Measurements from ENCODE around the gene GMCL2.
"Not testable (repeated sequence)": the region's sequence is repeated elsewhere in the genome, so short reads cannot be mapped to it uniquely, and the experiment has no call there.

GMCL2 gene

GRCh38 chr5:178187014-178187413 lies at the start of gene GMCL2:
TSS of gene GMCL2 (minus strand) at chr5:178187371. CDS start at chr5:178187299, 72 bp downstream.
- DNase-seq (ENCODE audit: low read depth in 2 of 2): no peak

GRCh38 chr5:178236679-178237078 lies 49.5 kb upstream of the GMCL2 start:
- no peak for DNase-seq (ENCODE audit: low read depth in 2 of 2)

GRCh38 chr5:178236126-178236525 lies 49.0 kb upstream of the GMCL2 start:
- DNase-seq (ENCODE audit: low read depth in 2 of 2): no peak

GRCh38 chr5:178235588-178235974 lies 48.4 kb upstream of the GMCL2 start:
- DNase-seq (ENCODE audit: low read depth in 2 of 2): no peak

GRCh38 chr5:178234750-178235587 lies 47.8 kb upstream of the GMCL2 start:
- DNase-seq (ENCODE audit: low read depth in 2 of 2): peak; percentile 60 to 62

GRCh38 chr5:178234121-178234749 lies 47.1 kb upstream of the GMCL2 start:
- DNase-seq (ENCODE audit: low read depth in 2 of 2): no peak

- no peak for DNase-seq (ENCODE audit: low read depth in 2 of 2)
Observed at GRCh38 chr5:178232920-178233429, 45.8 kb upstream of the GMCL2 start.

- peak; percentile 27 to 44 for DNase-seq (ENCODE audit: low read depth in 2 of 2)
Observed at GRCh38 chr5:178232124-178232919, 45.2 kb upstream of the GMCL2 start, which contains the start of gene PHYKPL. TSS of gene PHYKPL (minus strand) at chr5:178232802. CDS start at chr5:178232550, 252 bp downstream.

- DNase-seq (ENCODE audit: low read depth in 2 of 2): no peak
Observed at GRCh38 chr5:178231539-178232123, 44.5 kb upstream of the GMCL2 start.

- no peak for DNase-seq (ENCODE audit: low read depth in 2 of 2)
Observed at GRCh38 chr5:178230879-178231538, 43.8 kb upstream of the GMCL2 start.

GRCh38 chr5:178229861-178230260 lies 42.7 kb upstream of the GMCL2 start:
- DNase-seq (ENCODE audit: low read depth in 2 of 2): no peak

- not testable (repeated sequence) for DNase-seq (ENCODE audit: low read depth in 2 of 2)
Observed at GRCh38 chr5:178229111-178229510, 41.9 kb upstream of the GMCL2 start.

GRCh38 chr5:178228609-178229008 lies 41.4 kb upstream of the GMCL2 start:
- no peak for DNase-seq (ENCODE audit: low read depth in 2 of 2)

- DNase-seq (ENCODE audit: low read depth in 2 of 2): no peak
Observed at GRCh38 chr5:178227929-178228328, 40.8 kb upstream of the GMCL2 start.

GRCh38 chr5:178227138-178227659 lies 40.0 kb upstream of the GMCL2 start:
- DNase-seq (ENCODE audit: low read depth in 2 of 2): no peak

- DNase-seq (ENCODE audit: low read depth in 2 of 2): no peak
Observed at GRCh38 chr5:178225174-178225573, 38.0 kb upstream of the GMCL2 start.

- DNase-seq (ENCODE audit: low read depth in 2 of 2): no peak
Observed at GRCh38 chr5:178224403-178224802, 37.2 kb upstream of the GMCL2 start.

- DNase-seq (ENCODE audit: low read depth in 2 of 2): no peak
Observed at GRCh38 chr5:178223828-178224335, 36.7 kb upstream of the GMCL2 start.

GRCh38 chr5:178223196-178223773 lies 36.1 kb upstream of the GMCL2 start:
- DNase-seq (ENCODE audit: low read depth in 2 of 2): no peak

- DNase-seq (ENCODE audit: low read depth in 2 of 2): no peak
Observed at GRCh38 chr5:178222292-178222691, 35.1 kb upstream of the GMCL2 start.
